NOMO-1 treated with dmso at 0.1 percent for 144 hours (cell line): Measurements from ENCODE around the gene ATP5F1D.

Experiments used
- DNase-seq: peaks from one replicate; lab custom pipeline; 2025; ENCODE audit not compliant: unreplicated experiment; lab: John Stamatoyannopoulos, UW

Gene ATP5F1D

DNA sequence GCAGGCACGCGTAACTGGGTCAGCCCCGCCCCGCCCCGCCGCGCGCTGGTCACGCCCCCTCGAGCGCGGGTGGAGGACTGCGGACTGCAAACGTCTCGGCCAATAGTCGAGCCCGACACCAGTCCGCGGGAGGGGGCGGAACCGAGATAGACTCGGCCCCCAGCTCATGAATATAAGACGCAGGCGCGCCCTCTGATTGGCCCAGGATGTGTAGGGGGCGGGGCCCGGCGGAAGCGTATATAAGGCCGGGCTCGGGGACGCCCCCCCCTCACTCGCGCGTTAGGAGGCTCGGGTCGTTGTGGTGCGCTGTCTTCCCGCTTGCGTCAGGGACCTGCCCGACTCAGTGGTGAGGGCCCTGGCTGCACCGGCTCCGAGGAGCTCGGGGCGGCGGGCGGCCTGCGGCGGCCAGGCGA is 27.5 kb downstream of the ATP5F1D start, which contains the start of gene CIRBP:
Gene CIRBP (plus strand): TSS at position 268 of the 413 bp plus-strand sequence. CDS start 1,602 bp downstream, outside the sequence.
- DNase-seq, result peak; percentile 92

DNA sequence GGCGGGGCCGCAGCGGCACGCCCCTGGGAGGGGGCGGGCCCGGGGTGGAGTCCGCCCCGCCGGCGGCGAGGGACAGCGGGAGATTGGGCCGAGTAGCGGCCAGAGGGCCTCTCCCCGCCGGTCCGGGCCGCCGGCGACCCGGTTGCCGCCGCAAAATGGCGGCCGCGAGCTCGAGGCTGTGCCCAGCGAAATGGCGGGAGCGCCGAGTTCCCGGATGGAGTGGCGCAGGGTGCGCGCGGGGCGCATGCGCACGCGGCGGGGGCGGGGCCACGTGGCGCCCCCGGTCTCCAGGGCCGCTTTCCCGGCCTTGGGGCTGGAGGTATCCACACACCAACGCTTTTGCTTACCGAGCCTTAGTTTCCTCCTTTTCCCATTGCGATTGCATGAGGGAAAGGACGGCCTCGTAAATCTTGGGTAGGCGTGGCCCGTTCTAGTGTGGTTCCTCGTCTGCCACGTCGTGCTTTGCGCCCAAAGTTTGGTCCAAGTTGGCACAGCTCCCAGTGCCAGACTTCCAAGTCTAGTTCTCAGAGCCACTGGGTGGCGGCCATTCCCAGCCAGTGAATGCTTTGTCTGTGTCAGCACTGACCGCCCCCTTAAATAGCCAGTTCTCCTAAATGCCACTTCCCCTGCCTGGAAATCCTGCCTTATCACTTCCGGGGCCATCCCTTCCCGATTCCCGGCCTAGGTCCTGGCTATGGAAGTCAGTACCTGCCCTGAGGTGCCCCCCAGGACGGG is 28.1 kb downstream of the ATP5F1D start:
- DNase-seq, result peak; percentile 53

DNA sequence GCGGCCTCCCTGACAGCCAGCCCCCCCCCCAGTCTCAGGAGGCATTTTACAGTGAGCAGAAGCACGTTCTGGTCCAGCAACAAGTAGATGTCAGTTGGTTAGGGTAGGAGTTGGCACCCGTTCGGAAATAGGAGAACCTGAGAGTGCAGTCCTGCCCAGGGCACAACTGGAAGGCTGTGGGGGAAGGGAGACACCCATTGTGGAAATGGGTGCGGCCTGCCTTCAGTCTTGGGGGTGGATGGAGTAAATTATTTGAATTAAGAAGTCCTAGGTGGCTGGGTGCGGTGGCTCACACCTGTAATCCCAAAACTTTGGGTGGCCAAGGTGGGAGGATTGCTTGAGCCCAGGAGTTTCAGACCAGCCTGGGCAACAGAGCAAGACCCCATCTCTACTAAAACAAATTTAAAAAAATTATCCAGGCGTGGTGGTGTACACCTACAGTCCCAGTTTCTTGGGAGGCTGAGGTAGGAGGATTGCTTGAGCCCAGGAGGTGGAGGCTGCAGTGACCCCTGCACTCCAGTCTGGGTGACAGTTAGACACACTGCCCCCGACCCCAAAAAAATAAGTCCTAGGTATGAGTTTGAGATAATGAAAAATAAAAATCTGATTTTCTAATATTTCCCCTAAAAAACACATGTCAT is 28.8 kb downstream of the ATP5F1D start:
- DNase-seq, result no peak

GRCh38 chr19:1270854-1271527 is 29.4 kb downstream of the ATP5F1D start:
- no peak for DNase-seq

DNA sequence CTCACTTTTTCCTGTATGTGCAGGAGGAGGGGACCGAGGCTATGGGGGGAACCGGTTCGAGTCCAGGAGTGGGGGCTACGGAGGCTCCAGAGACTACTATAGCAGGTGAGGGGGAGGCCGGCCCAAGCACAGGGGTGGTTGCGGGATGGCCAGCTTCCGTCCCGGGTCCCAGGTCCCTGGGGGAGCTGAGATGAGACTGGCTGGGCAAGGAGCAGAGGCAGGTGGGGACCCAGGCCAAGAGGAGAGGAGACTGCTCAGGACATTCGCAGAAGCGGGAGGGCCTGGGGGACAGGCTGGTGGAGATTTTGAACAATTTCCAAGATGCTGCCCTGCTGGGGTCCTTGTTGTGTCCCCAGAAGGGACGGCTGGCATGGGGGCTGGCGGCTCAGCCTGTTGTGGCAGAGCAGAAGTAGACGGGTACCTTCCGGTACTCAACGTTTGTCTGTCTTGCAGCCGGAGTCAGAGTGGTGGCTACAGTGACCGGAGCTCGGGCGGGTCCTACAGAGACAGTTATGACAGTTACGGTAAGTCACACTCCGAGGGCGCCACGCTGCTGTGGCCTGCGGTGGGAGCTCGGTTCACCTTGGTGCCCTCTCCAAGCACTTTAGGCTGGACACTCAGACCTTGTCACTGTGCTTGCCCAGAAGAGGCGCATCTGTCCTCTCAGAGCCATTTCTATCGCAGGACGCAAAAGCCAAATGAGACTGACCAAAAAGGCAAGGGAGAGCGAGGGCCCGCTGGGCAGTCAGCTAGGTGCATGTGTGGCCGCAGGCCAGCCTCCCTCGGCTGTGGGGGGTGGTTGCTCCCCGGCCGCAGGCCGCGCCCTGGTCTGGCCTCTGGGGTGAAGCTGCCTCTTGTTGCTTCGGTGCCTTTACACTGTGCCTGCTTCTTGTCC is 30.2 kb downstream of the ATP5F1D start:
- DNase-seq, result no peak

DNA sequence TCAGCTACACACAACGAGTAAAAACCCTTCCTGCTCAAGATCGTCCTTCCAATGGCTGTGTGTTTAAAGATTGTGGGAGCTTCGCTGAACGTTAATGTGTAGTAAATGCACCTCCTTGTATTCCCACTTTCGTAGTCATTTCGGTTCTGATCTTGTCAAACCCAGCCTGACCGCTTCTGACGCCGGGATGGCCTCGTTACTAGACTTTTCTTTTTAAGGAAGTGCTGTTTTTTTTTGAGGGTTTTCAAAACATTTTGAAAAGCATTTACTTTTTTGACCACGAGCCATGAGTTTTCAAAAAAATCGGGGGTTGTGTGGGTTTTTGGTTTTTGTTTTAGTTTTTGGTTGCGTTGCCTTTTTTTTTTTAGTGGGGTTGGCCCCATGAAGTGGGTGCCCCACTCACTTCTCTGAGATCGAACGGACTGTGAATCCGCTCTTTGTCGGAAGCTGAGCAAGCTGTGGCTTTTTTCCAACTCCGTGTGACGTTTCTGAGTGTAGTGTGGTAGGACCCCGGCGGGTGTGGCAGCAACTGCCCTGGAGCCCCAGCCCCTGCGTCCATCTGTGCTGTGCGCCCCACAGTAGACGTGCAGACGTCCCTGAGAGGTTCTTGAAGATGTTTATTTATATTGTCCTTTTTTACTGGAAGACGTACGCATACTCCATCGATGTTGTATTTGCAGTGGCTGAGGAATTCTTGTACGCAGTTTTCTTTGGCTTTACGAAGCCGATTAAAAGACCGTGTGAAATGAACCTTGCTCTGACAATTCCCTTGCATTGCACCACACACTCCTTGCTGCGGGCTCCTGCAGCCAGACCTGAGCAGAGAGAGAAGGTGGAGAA is 31.1 kb downstream of the ATP5F1D start:
- no peak for DNase-seq

DNA sequence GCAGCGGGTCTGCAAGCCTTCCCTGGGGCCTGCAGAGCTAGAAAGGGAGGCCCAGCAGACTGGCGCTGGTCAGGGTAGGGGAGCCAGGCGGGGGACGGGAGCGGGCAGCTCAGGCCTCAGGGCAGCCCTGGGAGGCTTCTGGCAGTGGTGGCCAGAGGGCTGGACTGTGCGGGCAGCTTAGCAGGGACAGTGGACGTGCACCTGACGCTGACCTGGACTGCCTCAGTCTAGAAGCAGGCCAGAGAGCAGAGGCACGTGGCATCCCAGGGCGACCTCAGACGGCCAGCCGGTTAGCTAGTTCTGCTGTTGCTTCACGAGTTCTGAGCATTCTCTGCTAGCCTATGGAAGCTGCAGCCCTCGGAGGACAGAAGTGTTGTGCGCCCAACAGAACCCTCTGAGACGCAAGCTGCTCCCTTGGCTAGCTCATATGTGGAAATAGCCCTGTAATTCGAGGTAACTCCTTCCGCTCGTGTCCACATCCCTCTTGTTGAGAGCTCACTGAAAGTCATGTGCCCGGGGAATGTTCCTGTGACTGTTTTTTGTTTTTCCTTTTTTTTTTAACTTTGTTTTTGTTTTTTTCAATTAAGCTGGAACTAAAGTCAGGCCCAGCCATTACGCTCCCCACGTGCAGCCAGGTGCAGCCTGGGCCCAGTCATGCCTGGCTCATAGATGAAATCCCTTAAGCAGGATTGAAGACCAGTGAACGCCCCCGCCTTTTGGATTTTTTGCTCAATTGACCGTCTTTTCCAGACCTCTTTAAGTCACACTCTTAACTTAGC is 31.9 kb downstream of the ATP5F1D start:
- no peak for DNase-seq

GRCh38 chr19:1274081-1274851 is 32.7 kb downstream of the ATP5F1D start:
- no peak for DNase-seq

GRCh38 chr19:1274852-1275259 is 33.3 kb downstream of the ATP5F1D start:
- DNase-seq, result no peak

DNA sequence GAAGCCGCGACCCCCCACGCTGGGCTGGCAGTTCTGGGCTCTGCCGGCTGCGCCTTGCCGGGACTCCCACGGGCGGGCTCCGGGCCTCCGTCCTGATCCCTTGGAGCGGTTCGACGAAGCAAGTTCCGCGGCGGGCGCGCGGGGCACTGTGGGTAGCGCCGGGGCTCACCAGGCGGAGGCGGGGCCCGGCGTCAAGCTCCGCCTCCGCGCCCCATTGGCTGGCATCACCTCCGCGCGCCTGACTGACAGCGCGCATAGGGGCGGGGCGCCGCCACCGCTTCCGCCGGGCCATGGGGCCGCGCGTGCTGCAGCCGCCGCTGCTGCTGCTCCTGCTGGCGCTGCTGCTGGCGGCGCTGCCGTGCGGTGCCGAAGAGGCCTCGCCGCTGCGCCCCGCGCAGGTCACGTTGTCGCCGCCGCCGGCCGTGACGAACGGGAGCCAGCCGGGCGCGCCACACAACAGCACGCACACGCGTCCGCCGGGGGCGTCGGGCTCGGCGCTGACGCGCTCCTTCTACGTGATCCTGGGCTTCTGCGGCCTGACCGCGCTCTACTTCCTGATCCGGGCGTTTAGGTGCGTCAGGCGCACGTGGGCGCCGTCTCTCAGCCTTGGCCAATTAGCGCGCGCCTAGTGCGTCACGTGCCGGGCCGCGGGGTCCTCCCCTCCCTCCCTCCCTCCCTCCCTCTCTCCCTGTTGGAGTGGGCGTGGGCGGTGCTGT is 33.9 kb downstream of the ATP5F1D start, which contains the start of gene FAM174C:
Gene FAM174C (plus strand): TSS at position 271 of the 716 bp plus-strand sequence. CDS start 20 bp downstream, at position 291.
- peak; percentile 92 for DNase-seq

GRCh38 chr19:1275976-1276627 is 34.6 kb downstream of the ATP5F1D start:
- DNase-seq, result no peak

GRCh38 chr19:1276628-1277022 is 35.1 kb downstream of the ATP5F1D start:
- no peak for DNase-seq

DNA sequence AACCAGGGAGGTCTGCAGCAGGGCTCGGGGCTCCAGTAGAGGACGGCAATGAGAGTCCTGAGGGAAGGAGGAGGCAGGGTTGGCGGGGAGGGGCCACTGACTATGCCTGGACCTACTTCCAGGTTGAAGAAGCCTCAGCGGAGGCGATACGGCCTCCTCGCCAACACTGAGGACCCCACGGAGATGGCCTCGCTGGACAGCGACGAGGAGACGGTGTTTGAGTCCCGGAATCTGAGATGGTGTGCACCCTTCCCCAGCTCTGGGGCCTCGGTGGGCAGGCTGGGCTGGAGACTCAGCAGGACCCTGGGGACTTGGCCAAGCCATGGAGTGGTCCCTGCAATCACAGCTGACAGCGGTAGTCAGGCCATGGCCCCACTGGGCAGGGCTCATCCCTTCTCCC is 35.5 kb downstream of the ATP5F1D start:
- DNase-seq, result no peak

GRCh38 chr19:1278074-1278473 is 36.5 kb downstream of the ATP5F1D start:
- DNase-seq, result no peak

DNA sequence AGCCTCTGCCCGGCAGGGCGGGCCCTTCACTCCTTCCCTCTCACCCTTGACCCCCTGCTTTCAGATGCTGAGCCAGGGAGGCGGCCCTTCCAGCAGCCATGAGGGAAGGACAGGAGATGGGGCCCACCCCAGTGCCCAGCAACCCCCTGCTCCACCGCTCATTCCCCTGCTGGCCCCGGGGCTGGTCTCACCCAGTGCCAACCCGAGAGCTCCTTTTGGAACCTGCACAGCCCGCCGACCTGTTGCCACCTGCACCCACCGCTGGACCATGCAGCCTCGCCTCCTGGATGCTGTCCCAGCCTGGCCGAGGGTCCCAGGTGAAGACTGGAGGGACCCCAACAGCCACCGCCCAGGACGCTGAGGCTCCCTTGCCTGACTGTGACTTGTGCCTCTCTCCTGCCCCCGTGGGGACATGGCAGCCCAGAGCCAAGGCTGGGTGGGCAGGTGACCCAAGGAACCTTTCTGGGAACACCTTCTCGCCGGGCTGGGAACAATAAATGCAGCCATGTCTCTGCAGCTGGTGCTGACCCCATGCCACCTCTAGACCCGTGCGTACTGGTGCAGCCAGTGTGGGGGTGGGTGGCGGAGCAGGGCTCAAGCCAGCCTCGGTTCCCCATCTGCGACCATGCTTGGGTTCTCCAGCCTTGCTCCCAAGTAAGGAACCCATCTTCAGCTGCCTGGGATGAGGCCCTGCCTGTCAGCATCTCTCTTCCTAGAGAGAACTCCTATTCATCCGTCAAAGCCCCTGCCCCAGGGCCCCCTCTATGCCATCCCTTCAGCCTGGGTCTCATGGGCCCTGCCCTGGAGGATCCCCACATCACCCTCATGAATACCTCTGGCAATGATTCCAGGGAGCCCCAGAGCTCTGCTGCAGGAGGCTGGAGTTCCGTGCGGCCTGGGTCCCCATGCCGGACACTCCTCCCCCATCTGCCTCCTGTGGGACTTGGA is 37.4 kb downstream of the ATP5F1D start:
- DNase-seq, result no peak

DNA sequence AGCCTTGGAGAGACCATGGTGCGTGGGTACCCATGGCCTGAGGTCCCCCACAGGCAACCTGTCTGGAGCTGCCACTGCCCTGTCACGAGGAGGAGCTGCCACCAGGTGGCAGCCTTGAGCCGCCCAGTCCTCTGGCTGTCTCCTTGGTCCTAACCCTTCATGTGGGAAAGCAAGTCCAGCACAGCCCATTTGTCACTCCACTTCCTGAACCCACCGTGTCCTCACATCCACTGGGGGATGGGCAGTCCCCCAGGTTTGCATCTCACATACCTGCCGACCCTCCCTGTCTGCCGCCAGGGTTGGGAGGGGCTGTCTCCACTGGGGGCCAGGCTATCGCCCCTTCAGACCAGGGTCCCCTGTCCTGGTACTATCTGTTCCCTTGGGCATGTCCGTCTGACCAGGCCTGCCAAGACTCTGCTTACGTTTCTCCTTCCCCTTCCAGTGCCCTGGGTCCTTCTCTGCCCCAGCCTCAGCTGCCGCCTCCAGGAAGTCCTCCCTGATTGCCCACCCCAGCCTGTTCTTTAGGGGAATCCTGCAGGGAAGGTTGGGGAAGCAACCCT is 38.3 kb downstream of the ATP5F1D start:
- peak; percentile 50 for DNase-seq
